ENCODE data around the gene HCFC2. TPM values are rescaled to one million over a fixed set of nuclear protein-coding genes. Genes with fewer than 3 reads are reported as not detected.

Gene HCFC2
- total and polyA plus RNA-seq, 2 of the 4 experiments (the other 2 are of a cell fraction): 12.0 to 34.2 TPM

GRCh38 chr12:104106965-104107364 lies 42.6 kb downstream of the HCFC2 start:
- Histone ChIP-seq H2BK120ac (ENCODE audit: low read depth, low read length) (no peak overlapping the region), H4K20me1 (ENCODE audit: insufficient read depth, low read length) (no peaks in the 10 kb centered on the region), H3K4ac (ENCODE audit: low read depth, low read length) (no peak overlapping the region), H3K9ac (ENCODE audit: low read depth, low read length) (no peak overlapping the region), H3K27ac (ENCODE audit: insufficient read depth, low read length) (no peak overlapping the region), H2BK5ac (ENCODE audit: low read depth, low read length, poor library complexity, severe bottlenecking) (no peak overlapping the region), H3K4me3 (ENCODE audit: insufficient read depth, low read depth, low read length) (no peak overlapping the region), H3K27me3 (ENCODE audit: control insufficient read depth, insufficient read depth, low read length) (no peaks in the 10 kb centered on the region), H3K56ac (ENCODE audit: extremely low read depth, insufficient read depth, low read length) (no peak overlapping the region), H4K5ac (ENCODE audit: low read depth, low read length) (no peak overlapping the region), H2BK20ac (ENCODE audit: low read depth, low read length) (no peak overlapping the region), H2AK5ac (ENCODE audit: low read depth, low read length) (no peak overlapping the region), H2AFZ (replicated peaks; ENCODE audit: low read length, poor library complexity) (no peak overlapping the region), H3K14ac (replicated peaks; ENCODE audit: low read depth, low read length) (no peak overlapping the region), H3K9me3 (ENCODE audit: control insufficient read depth, insufficient read depth, low read length) (no peaks in the 10 kb centered on the region), H3K4me1 (ENCODE audit: control insufficient read depth, insufficient read depth, low read length) (no peaks in the 10 kb centered on the region; the same call in 1 of the 2 replicates), H3K18ac (ENCODE audit: low read depth, low read length) (no peak overlapping the region), H2BK15ac (ENCODE audit: low read depth, low read length) (no peak overlapping the region), H3K79me1 (ENCODE audit: low read depth in 1 of 2, low read length in 2 of 2) (peaks cover 0 to 11% of the 10 kb centered on the region in 2 experiments; a peak in 2 of 4 replicates), H3K23ac (ENCODE audit: low read depth, low read length) (no peak overlapping the region), H3K4me2 (ENCODE audit: low read depth, low read length) (no peak overlapping the region), H3K36me3 (ENCODE audit: control insufficient read depth, insufficient read depth, low read length) (peaks cover 5% of the 10 kb centered on the region), H2AK9ac (replicated peaks; ENCODE audit: low read depth, low read length, poor library complexity) (no peak overlapping the region), H4K8ac (ENCODE audit: low read depth in 2 of 2, low read length in 2 of 2) (no peak overlapping the region), H4K91ac (ENCODE audit: insufficient read depth, low read depth, low read length) (no peak overlapping the region), H3K9me1 (ENCODE audit: insufficient read depth, low read length) (no peaks in the 10 kb centered on the region)
- CTCF ChIA-PET: no interaction called here
- BruUV-seq (replicated peaks): no TSS peak
- dilution Hi-C loops (cut with HindIII; ENCODE audit: low sequenced_read_pairs, unreplicated experiment) (no loop called here), intact Hi-C loops (cut with micrococcal nuclease) (no loop called here), in situ Hi-C loops (cut with MboI; ENCODE audit: low sequenced_read_pairs) (loop anchor here (10.0 kb wide), 1 partner anchor 222 kb away; no protein-coding TSS in a partner anchor)
- POLR2A ChIA-PET (ENCODE audit: unreplicated experiment): no interaction called here
- TF ChIP-seq RAD21 (IDR thresholded peaks at IDR 0.05; ENCODE audit: low read length) (no peak), POLR2A (IDR thresholded peaks at IDR 0.05; ENCODE audit: low read depth, low read length) (no peak), CEBPB (IDR thresholded peaks at IDR 0.05; ENCODE audit: low read depth, low read length) (no peak), NFE2L2 (IDR thresholded peaks at IDR 0.05; ENCODE audit: low read depth, low read length) (no peak), RCOR1 (IDR thresholded peaks at IDR 0.05; ENCODE audit: insufficient replicate concordance, low read length) (no peak), BHLHE40 (IDR thresholded peaks at IDR 0.05; ENCODE audit: low read depth, low read length) (no peak), MAFK (IDR thresholded peaks at IDR 0.05; ENCODE audit: low read depth, low read length) (no peak), CHD1 (IDR thresholded peaks at IDR 0.05; ENCODE audit: low read depth, low read length) (no peak), RFX5 (IDR thresholded peaks at IDR 0.05; ENCODE audit: low read depth, low read length) (no peak), MXI1 (IDR thresholded peaks at IDR 0.05; ENCODE audit: borderline replicate concordance, low read depth, low read length) (no peak), USF2 (IDR thresholded peaks at IDR 0.05; ENCODE audit: low read depth, low read length) (no peak), CTCF (conservative IDR thresholded peaks at IDR 0.05; ENCODE audit: low read depth, low read length) (no peak), ELK1 (IDR thresholded peaks at IDR 0.05; ENCODE audit: borderline replicate concordance, low read depth, low read length) (no peak), FOS (IDR thresholded peaks at IDR 0.05; ENCODE audit: low read depth, low read length) (no peak), SMC3 (IDR thresholded peaks at IDR 0.05; ENCODE audit: low read depth, low read length) (no peak)
- no peak for DNase-seq
- WGBS, 2 experiments (ENCODE audit: extremely low coverage in 2 of 2, insufficient read length in 1 of 2): 79% methylated on average over 2 of the region's 2 CpGs; no CpG with 5 or more reads in 1 of the 2 experiments
- ATAC-seq (ENCODE audit: low read depth): no peak

Measured in IMR-90 (cell line).